Transverse colon (tissue), 4 donors: ENCODE data around the gene KICS2.

Experiments
- EP300 ChIP-seq: sonication (generic); formaldehyde crosslinking; IDR thresholded peaks from one replicate; pipeline ENCODE4 v1.6.1; 2017; ENCODE audit warnings: antibody characterized with exemption, low read depth
- POLR2A ChIP-seq: fragments of 450-650 bp; IDR thresholded peaks from one replicate; pipeline ENCODE4 v1.6.1; 2016; ENCODE audit warnings: antibody characterized with exemption, mild to moderate bottlenecking, moderate library complexity
- POLR2AphosphoS5 ChIP-seq, 3 donors: sonication (generic); formaldehyde crosslinking; IDR thresholded peaks; one replicate each; pipeline ENCODE4 v1.6.1; 2016; ENCODE audit warnings: antibody characterized with exemption in 3 of 3
- TF ChIP-seq, protein P1 (sequence below), 5 experiments: fragments of 200-600 bp in 3 of 5; fragments of 450-650 bp in 2 of 5; sonication (generic) in 3 of 5; IDR thresholded peaks; 1 replicate in 2 of 5; 2 replicates in 3 of 5; pipeline ENCODE4 v1.5.1; 2016 to 2017; ENCODE audit warnings: antibody characterized with exemption in 5 of 5, inconsistent platforms in 3 of 5, mild to moderate bottlenecking in 2 of 5, moderate library complexity in 1 of 5

GRCh38 chr12:64216239-64216638, 5.9 kb downstream of the KICS2 start:
- TF ChIP-seq, protein P1, sequence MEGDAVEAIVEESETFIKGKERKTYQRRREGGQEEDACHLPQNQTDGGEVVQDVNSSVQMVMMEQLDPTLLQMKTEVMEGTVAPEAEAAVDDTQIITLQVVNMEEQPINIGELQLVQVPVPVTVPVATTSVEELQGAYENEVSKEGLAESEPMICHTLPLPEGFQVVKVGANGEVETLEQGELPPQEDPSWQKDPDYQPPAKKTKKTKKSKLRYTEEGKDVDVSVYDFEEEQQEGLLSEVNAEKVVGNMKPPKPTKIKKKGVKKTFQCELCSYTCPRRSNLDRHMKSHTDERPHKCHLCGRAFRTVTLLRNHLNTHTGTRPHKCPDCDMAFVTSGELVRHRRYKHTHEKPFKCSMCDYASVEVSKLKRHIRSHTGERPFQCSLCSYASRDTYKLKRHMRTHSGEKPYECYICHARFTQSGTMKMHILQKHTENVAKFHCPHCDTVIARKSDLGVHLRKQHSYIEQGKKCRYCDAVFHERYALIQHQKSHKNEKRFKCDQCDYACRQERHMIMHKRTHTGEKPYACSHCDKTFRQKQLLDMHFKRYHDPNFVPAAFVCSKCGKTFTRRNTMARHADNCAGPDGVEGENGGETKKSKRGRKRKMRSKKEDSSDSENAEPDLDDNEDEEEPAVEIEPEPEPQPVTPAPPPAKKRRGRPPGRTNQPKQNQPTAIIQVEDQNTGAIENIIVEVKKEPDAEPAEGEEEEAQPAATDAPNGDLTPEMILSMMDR (IDR thresholded peaks at IDR 0.05), result no peak
- TF ChIP-seq EP300 (no peak), POLR2A (no peak), POLR2AphosphoS5 (IDR thresholded peaks at IDR 0.05) (no peak)
